GM18861 (cell line): ENCODE results near the gene ZBTB7C.
"Not testable (repeated sequence)": the region's sequence is repeated elsewhere in the genome, so short reads cannot be mapped to it uniquely, and the experiment has no call there.

ENCODE experiments used
- ATAC-seq: cut with Tn5 transposase; IDR thresholded peaks from one replicate; pipeline ENCODE4 v1.9.1; 2021; ENCODE audit not compliant: unreplicated experiment

The ZBTB7C gene

DNA sequence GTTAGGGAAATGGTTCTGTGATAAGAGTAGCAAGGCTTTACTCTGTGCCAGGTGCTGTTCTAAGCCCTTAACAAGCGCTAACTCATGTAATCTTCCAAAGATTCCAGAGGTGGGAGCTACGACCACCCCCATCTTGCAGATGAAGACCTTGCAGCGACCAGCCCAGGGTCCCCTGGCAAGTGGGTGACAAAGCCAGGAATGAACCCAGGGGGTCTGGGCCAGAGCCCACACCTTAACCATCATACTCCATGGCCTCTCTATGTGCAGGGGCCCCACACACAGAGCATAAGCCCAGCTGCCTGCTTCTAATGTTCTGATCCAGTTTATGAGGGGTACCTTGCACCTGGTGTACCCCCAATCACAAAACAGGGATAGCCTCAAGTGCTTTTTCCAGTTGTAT, 105.3 kb downstream of the ZBTB7C start:
- ATAC-seq = no peak

GRCh38 chr18:48302736-48303135, 106.4 kb downstream of the ZBTB7C start:
- no peak for ATAC-seq

- ATAC-seq = no peak
Measured at GRCh38 chr18:48300463-48300961, 108.7 kb downstream of the ZBTB7C start.

- ATAC-seq = no peak
Measured at GRCh38 chr18:48297139-48297538, 112.0 kb downstream of the ZBTB7C start.

DNA sequence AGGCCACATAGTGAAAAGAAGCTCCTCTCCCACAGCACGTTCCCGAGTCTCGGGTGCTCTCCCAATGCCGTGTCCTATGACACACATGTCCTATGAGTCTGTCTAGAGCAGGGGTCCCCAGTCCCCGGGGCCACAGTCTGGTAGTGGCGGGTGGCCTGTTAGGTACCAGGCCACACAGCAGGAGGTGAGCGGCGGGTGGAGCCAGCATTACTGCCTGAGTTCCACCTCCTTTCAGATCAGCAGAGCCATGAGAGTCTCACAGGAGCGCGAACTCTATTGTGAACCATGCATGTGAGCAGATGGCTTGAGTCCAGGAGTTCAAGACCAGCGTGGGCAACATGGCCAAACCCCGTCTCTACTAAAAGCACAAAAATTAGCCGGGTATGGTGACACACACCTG, 112.6 kb downstream of the ZBTB7C start:
- ATAC-seq = no peak

DNA sequence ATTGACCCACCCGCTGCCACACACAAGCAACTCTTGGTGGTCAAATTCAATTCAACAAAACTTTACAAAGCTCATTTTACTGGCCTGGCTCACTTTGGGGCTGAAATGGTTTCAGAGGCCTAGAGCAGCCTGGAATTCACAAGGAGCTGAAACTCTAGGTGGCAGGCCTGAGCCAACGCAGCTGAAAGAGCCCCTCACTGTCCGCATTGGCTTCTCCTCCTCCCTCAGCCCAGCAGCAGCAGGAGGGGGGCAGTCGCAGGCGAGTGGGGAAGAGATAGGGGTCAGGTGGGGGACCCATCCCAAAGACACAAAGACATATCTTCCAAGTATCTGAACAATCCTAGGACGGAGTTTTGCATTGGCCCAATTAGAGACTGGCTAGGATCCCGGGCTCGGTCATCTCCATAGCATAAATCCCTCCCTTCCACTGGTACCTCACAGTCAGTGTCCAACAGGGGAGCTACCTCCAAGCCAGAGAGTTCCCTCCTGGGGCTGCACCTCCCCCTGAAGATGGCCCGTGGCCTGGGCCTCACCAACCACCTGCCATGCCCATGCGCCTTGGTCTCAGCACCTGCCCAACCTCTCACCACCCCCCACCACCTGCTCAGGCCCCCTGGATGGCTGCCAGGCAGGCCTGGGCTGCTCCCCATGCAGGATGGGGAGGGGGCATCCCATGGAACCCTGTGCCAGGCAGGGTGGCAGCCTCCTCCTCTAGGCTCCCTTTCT, 113.4 kb downstream of the ZBTB7C start:
- ATAC-seq = no peak

DNA sequence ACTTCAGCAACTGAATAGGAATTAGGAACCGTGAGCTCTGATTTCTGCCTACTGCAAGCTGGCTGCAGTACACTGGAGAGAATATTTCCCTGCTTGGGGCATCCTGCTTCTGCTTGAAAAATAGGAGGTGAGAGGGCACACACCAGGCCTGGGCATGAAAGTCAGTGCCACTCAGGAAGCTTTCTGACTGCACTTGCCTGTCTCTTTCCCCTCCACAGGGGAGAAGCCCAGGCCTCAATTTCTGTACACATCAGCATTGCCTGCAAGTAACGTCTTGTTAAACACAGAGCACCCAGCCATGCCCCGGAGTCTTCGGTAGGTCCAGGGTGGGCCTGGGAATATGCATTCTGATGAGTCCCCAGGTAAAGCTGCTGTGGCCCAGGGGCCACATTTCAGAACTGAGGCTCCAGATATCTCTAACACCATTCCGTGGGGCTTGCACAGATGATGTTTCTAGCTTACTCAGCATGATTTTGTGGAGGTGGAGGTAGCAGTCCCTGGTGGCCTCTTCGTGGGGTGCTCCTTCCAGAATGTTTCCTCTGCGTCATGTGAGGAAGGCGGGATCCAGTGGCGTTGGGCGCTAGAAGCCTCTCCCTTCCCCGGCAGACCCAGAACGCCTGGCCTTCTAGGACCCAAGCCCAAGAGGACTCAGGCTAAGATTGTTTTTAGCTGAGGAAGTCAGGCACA, 114.1 kb downstream of the ZBTB7C start:
- no peak for ATAC-seq

DNA sequence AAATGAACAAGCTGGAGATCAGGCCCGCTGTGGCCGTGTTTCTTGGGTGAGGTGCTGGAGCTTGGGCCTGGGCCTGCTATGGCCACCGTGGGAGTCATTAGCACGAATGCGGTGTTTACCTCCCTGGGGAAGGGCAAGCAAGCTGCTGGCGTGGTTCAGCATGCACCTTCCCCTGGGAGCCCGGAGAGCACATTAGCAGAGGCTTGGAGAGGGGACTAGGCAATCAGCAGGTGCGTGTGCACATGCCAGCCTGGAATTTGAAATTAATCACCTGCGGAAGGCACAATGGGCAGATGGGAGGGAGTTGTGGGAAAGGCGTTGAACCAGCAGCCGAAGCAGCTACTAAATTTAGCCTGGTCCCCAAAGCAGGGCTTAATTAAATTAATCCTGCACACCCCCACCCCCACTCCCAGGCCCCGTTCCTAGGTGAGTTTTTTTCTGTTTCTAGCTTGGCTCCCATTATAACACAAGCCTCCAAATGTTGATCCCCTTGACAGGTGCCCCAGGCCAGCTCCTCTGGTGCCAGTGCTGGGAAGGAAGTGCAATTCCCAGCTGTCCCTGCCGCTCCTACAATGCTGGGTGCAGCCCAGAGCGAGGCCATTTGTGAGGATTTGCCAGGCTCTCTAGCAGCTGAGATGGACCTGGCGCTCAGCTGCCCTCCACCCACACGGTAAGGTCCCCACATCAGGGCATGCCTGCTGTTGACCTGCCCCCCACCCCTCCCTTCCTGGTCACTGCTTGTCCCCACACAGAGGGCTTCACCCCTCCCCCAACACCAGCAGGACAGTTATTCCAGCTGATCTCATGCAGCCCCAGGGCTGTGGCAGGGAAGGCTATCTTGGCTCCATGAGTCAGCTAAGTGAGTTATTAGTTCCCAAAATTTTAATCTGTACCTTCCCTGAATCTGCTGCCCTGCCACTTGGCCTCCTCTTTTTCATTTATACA, 115.0 kb downstream of the ZBTB7C start:
- ATAC-seq = no peak

DNA sequence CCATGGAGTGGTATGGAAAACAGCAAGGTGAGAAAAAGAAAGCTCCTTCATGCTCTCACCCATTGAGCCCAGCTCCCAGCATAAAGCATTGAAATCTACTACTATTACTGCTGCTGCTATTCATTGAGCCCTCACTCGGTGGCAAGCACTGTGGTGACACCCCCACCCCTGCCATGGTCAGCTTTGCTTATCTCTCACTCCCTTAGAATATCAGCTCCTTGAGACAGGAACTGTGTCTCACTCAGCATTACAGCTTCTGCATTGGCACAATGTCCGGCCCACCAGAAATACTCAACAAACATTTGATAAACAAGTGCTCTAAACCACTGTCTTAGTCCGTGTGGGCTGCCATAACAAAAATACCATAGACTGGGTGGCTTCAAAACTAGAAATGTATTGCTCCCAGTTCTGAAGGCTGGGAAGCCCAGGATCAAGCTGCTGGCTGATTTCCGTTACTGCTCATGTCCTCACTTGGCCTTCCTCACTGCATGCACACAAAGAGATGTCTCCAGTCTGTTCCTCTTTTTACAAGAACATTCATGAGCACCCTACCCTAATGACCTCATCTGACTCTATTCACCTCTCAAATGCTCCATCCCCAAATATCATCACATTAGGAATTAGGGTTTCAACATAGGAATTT, 116.3 kb downstream of the ZBTB7C start:
- no peak for ATAC-seq

DNA sequence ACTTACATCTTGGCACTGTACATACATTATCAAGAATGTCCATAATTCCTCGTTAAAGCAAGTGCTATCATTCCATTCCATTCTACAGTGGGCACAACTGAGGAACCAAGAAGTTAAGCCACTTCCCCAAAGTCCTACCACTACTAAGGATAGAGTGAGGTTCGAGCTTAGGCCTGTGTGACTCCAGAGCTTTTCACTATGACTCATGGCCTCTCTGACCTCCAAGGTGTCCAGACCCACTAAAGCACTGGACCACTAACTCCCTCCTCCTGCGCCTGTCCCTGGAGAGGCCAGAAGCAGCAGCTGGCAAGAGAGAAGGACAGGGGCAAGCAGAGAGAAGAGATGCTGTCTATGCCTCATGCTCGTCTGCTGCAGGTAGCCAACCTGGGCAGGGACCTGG, 117.0 kb downstream of the ZBTB7C start:
- ATAC-seq = no peak

- no peak for ATAC-seq
Measured at GRCh38 chr18:48290162-48290926, 118.8 kb downstream of the ZBTB7C start.

- no peak for ATAC-seq
Measured at GRCh38 chr18:48284743-48285142, 124.4 kb downstream of the ZBTB7C start.

DNA sequence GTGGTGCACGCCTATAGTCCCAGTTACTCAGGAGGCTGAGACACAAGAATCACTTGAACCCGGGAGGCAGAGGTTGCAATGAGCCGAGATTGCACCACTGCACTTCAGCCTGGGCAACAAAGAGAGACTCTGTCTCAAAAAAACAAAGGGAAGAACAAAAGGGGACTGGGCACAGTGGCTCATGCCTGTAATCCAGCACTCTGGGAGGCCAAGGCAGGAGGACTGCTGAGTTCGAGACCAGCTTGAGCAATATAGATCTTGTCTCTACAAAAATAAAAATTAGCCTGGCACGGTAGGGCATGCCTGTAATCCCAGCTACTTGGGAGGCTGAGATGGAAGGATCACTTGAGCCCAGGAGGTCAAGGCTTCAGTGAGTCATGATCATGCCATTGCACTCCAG, 125.2 kb downstream of the ZBTB7C start:
- not testable (repeated sequence) for ATAC-seq

DNA sequence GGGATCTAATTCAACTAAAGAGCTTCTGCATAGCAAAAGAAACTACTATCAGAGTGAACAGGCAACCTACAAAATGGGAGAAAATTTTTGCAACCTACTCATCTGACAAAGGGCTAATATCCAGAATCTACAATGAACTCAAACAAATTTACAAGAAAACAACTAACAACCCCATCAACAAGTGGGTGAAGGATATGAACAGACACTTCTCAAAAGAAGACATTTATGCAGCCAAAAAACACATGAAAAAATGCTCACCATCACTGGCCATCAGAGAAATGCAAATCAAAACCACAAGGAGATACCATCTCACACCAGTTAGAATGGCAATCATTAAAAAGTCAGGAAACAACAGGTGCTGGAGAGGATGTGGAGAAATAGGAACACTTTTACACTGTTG, 127.7 kb downstream of the ZBTB7C start:
- not testable (repeated sequence) for ATAC-seq

GRCh38 chr18:48279312-48279711, 129.9 kb downstream of the ZBTB7C start:
- ATAC-seq = no peak

DNA sequence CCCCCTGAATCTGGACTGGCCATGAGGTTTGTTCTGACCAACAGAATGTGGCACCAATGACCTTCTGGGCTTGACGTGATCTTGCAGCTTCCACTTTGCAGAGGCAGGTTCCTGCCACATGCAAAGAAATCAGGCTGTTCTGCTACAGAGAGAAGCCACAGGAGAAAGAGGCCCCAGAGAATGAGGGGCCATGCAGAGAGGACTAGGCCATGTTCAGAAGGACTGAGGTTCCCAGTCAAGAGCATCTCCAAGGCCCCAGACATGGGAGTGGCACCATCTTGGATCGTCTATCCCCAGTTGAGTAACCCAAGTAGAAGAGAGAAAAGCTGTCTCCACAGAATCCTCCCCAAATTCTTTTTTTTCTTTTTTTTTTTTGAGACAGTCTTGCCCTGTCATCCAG, 131.1 kb downstream of the ZBTB7C start:
- ATAC-seq = no peak

GRCh38 chr18:48274301-48274700, 134.9 kb downstream of the ZBTB7C start:
- ATAC-seq = no peak

- no peak for ATAC-seq
Measured at GRCh38 chr18:48270929-48271328, 138.3 kb downstream of the ZBTB7C start.

- ATAC-seq = no peak
Measured at GRCh38 chr18:48265328-48265727, 143.9 kb downstream of the ZBTB7C start.
